SK-N-SH treated with all-trans-retinoic acid at 6 μM for 48 hours (cell line): ENCODE results near the gene GLYATL1.

Experiments
- GLIS3 ChIP-seq: fragments of 250-450 bp; sonication (Bioruptor Pico); IDR thresholded peaks from 2 replicates; pipeline ENCODE4 v1.5.0; 2020; ENCODE audit warnings: mild to moderate bottlenecking, moderate library complexity
- OSR1 ChIP-seq: fragments of 250-450 bp; sonication (Bioruptor Pico); IDR thresholded peaks from 2 replicates; pipeline ENCODE4 v1.8.0; 2022; ENCODE audit warnings: moderate library complexity, mild to moderate bottlenecking, inconsistent platforms
- PATZ1 ChIP-seq: fragments of 250-450 bp; sonication (Bioruptor Pico); IDR thresholded peaks from 2 replicates; pipeline ENCODE4 v1.8.0; 2020; ENCODE audit warnings: mild to moderate bottlenecking, moderate library complexity, borderline replicate concordance
- RARB ChIP-seq: fragments of 250-450 bp; sonication (Bioruptor Pico); IDR thresholded peaks from 2 replicates; pipeline ENCODE4 v1.8.0; 2021; ENCODE audit warnings: mild to moderate bottlenecking, moderate library complexity
- TCF4 ChIP-seq: fragments of 250-450 bp; sonication (Bioruptor Pico); IDR thresholded peaks from 2 replicates; pipeline ENCODE4 v1.8.0; 2021; ENCODE audit warnings: mild to moderate bottlenecking, moderate library complexity, borderline replicate concordance
- TSHZ2 ChIP-seq: fragments of 250-450 bp; sonication (Bioruptor Pico); IDR thresholded peaks from 2 replicates; pipeline ENCODE4 v1.5.0; 2020; ENCODE audit warnings: mild to moderate bottlenecking, moderate library complexity
- ZNF8 ChIP-seq: fragments of 450-650 bp; formaldehyde crosslinking; IDR thresholded peaks from 2 replicates; pipeline ENCODE4 v1.5.0; 2020; ENCODE audit warnings: mild to moderate bottlenecking, moderate library complexity

GRCh38 chr11:58913685-58914084 lies 25.6 kb upstream of the GLYATL1 start:
- TF ChIP-seq TCF4 (CRISPR knock-in tag) (no peak), ZNF8 (CRISPR knock-in tag) (no peak), PATZ1 (CRISPR knock-in tag) (no peak), RARB (CRISPR knock-in tag) (no peak), GLIS3 (CRISPR knock-in tag) (no peak), OSR1 (CRISPR knock-in tag) (no peak), TSHZ2 (CRISPR knock-in tag) (no peak)
